ENCODE data around the gene NBR1.
"Not testable (repeated sequence)": the region's sequence is repeated elsewhere in the genome, so short reads cannot be mapped to it uniquely, and the experiment has no call there.

The NBR1 gene

DNA sequence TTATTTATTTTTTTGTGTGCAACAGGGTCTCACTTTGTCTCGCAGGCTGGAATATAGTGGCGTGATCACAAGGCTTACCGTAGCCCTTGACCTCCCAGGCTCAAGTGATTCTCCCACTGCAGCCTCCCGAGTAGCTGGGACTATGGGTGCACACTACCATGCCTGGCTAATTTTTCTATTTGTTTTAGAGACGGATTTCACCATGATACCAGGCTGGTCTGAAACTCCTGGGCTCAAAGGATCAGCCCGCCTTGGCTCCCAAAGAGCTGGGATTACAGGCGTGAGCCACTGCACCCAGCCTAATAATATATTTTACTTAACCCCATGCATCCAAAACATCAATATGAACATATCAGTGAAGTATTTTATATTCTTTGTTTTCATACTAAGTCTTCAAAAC is 55.4 kb downstream of the NBR1 start:
- TF ChIP-seq, protein P1, sequence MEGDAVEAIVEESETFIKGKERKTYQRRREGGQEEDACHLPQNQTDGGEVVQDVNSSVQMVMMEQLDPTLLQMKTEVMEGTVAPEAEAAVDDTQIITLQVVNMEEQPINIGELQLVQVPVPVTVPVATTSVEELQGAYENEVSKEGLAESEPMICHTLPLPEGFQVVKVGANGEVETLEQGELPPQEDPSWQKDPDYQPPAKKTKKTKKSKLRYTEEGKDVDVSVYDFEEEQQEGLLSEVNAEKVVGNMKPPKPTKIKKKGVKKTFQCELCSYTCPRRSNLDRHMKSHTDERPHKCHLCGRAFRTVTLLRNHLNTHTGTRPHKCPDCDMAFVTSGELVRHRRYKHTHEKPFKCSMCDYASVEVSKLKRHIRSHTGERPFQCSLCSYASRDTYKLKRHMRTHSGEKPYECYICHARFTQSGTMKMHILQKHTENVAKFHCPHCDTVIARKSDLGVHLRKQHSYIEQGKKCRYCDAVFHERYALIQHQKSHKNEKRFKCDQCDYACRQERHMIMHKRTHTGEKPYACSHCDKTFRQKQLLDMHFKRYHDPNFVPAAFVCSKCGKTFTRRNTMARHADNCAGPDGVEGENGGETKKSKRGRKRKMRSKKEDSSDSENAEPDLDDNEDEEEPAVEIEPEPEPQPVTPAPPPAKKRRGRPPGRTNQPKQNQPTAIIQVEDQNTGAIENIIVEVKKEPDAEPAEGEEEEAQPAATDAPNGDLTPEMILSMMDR (conservative IDR thresholded peaks at IDR 0.05; ENCODE audit: low read depth): no peak
- POLR2A ChIA-PET (ENCODE audit: low non-redundant PET): no interaction called here

DNA sequence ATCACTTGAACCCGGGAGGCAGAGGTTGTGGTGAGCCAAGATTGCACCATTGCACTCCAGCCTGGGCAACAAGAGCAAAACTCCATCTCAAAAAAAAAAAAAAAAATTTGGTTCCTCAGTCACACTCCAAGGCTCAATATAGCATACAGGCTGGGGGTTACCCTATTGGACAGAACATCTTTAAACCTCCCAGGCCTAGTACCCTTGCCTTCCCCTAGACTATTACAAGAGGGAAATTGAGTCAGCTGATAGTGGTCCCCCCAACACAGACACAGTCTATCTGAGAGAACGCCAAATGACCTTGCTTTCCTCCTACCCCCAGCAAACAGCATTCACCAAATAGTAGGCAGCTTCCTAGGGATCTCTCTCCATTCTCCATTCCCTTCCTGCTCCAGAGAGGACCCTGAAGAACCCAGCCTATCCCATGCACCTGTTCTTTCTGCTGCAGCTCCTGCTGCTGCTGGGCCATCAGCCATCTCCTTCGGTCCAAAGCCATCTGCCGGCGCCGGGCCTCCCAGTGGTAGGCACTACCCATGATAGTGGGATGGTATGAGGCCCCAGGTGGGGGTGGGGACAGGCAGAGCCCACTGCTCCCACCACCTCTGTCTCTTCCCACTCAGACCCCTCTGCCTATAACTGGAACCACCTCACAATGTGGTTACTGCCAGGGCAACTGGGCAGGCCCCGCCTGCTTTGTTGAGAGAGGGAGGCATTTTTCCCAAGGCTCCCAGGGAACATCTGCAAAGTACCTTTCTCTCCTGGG is 57.2 kb downstream of the NBR1 start, which contains the start of gene CCDC200:
Gene CCDC200 (minus strand): TSS at position 604 of the 763 bp plus-strand sequence. CDS start 69 bp downstream, at position 535.
- CTCF ChIA-PET; H3K27ac ChIP-seq; DNase-seq (ENCODE audit: low spot score); POLR2A ChIA-PET (ENCODE audit: low non-redundant PET): not testable (repeated sequence)

More for the DNA sequence above, 55.4 kb downstream of the NBR1 start:
- H3K27ac ChIP-seq: no peak overlapping the region
- CTCF ChIA-PET: interaction anchor here (0.6 kb wide), 1 partner anchor 108 kb away, joined by 3 read pairs; no protein-coding TSS in a partner anchor
- no peak for DNase-seq (ENCODE audit: low spot score)

DNA sequence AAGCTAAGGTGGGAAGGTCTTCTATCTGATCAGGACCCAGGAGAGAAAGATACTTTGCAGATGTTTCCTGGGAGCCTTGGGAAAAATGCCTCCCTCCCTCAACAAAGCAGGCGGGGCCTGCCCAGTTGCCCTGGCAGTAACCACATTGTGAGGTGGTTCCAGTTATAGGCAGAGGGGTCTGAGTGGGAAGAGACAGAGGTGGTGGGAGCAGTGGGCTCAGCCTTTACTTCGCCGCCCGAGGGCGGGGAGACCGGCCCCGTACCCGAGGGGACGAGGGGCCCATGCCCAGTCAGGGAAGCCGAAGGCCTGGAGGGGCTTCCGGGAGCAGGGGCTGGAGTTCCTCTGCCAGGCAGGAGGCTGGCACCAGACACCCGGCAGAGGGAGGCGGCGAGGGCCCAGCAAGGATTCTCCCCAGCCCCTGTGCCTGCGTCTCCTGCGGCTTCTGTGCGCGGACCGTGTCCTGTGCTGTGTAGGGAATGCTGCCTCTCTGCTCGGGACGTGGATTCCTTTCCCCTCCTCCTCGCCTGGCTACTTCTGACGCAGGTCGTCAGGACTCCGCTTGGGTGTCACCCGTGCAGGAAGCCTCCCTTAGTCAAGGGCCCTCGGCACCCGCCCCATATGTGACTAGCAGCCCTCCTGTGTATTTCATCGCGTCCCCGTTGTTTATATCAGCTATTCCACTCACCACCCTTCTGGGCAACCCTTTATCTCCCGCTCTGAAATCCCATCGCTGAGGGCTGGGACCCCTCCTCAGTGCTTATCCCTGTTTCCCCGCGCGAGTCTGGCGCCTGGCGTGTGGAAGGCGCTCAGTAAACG is 60.4 kb downstream of the NBR1 start:
- peak overlapping the region; percentile 19 for H3K27ac ChIP-seq
- POLR2A ChIA-PET (ENCODE audit: low non-redundant PET); CTCF ChIA-PET; DNase-seq (ENCODE audit: low spot score): not testable (repeated sequence)

DNA sequence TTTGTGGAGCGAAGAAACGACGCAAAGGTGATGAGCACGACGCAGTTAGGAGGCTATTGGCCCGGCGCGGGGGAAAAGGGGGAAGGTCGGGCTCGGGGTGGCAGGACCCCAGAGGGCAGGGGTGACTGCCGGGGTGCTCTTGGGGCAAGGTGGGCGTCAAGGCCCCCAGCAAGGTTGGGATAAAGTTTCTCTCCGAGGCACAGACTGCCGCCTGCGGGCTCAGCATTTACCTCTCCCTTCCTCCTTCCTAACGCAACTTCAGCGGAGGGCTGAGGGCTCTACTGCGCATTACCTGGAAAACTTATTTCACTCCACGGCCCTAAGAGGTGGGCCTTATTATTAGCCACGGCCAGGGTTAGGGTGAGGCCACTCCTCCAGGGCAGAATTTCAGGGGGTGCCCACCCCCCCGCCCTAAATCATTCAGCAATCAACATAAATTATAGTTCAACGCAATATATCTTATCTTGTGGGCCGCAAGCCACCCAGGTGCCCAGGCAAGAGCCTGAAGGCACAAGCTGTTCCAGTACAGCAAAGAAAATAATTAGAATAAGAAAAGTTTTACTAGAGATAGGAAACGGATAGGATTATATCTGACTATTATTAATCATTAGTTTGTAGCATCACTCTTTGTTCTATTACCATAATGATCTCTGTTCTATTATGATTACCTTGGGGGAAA is 61.1 kb downstream of the NBR1 start:
- POLR2A ChIA-PET (ENCODE audit: low non-redundant PET); DNase-seq (ENCODE audit: low spot score): not testable (repeated sequence)
- peak overlapping the region; percentile 32; the same call in 1 of the 2 replicates for H3K27ac ChIP-seq

DNA sequence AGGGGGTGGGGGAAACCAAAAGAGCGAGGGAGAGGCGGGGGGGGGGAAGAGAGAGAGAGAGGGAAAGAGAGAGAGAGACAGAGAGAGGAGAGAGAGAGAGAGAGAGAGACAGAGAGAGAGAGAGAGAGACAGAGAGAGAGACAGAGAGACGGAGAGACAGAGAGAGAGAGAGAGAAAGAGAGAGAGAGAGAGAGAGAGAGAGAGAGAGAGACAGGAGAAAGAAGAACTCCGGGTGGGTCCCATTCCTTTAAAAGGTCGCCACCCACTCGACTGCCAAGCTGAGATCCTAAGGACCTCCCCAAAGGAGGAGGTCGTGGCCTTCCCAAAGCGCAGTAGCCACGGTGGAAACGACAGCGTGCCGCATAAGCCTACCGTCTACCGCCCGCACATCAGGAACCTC is 62.2 kb downstream of the NBR1 start:
- POLR2A ChIA-PET (ENCODE audit: low non-redundant PET); DNase-seq (ENCODE audit: low spot score); H3K27ac ChIP-seq; CTCF ChIA-PET: not testable (repeated sequence)

More for the DNA sequence above, 61.1 kb downstream of the NBR1 start:
- CTCF ChIA-PET: not testable (repeated sequence)

DNA sequence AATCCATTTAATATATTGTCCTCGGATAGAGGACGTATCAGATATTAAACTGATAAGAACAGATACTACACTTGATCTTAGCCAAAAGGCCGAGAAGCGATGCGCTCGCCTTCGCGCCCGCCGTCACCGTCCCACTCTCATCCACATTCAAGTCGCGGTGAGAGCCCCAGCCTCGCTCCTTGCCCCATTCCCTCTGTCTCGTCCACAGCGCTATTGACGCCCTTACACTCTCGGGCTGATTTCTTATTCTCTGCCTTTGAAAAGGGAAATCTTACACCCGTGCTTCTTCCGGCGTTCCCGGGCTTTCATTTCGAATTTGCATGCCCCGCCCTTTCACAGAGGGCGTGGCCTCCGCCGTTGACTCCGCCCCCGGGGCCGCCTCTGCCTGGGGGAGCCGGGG is 62.9 kb downstream of the NBR1 start, which contains the start of gene RNU2-1:
Gene RNU2-1 (minus strand): TSS at position 101 of the 400 bp plus-strand sequence.
- CTCF ChIA-PET; POLR2A ChIA-PET (ENCODE audit: low non-redundant PET); DNase-seq (ENCODE audit: low spot score): not testable (repeated sequence)

DNA sequence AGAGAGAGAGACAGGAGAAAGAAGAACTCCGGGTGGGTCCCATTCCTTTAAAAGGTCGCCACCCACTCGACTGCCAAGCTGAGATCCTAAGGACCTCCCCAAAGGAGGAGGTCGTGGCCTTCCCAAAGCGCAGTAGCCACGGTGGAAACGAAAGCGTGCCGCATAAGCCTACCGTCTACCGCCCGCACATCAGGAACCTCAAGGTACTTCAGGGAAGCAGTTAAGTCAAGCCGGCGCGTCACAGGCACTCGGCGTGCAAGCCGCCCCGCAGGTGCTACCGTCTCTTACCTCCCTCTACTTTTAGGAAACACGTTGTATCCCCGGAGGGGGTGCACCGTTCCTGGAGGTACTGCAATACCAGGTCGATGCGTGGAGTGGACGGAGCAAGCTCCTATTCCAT is 68.6 kb downstream of the NBR1 start:
- DNase-seq (ENCODE audit: low spot score); H3K27ac ChIP-seq; CTCF ChIA-PET; POLR2A ChIA-PET (ENCODE audit: low non-redundant PET): not testable (repeated sequence)

More for the DNA sequence above, 62.9 kb downstream of the NBR1 start, which contains the start of gene RNU2-1:
- not testable (repeated sequence) for H3K27ac ChIP-seq

DNA sequence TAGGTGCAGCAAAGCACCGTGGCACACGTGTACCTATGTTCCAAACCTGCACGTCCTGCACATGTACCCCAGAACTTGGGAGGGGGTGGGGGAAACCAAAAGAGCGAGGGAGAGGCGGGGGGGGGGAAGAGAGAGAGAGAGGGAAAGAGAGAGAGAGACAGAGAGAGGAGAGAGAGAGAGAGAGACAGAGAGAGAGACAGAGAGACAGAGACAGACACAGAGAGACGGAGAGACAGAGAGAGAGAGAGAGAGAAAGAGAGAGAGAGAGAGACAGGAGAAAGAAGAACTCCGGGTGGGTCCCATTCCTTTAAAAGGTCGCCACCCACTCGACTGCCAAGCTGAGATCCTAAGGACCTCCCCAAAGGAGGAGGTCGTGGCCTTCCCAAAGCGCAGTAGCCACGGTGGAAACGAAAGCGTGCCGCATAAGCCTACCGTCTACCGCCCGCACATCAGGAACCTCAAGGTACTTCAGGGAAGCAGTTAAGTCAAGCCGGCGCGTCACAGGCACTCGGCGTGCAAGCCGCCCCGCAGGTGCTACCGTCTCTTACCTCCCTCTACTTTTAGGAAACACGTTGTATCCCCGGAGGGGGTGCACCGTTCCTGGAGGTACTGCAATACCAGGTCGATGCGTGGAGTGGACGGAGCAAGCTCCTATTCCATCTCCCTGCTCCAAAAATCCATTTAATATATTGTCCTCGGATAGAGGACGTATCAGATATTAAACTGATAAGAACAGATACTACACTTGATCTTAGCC is 69.8 kb downstream of the NBR1 start:
- DNase-seq (ENCODE audit: low spot score); H3K27ac ChIP-seq; CTCF ChIA-PET; POLR2A ChIA-PET (ENCODE audit: low non-redundant PET): not testable (repeated sequence)

DNA sequence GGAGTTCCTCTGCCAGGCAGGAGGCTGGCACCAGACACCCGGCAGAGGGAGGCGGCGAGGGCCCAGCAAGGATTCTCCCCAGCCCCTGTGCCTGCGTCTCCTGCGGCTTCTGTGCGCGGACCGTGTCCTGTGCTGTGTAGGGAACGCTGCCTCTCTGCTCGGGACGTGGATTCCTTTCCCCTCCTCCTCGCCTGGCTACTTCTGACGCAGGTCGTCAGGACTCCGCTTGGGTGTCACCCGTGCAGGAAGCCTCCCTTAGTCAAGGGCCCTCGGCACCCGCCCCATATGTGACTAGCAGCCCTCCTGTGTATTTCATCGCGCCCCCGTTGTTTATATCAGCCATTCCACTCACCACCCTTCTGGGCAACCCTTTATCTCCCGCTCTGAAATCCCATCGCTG is 75.4 kb downstream of the NBR1 start:
- DNase-seq (ENCODE audit: low spot score); CTCF ChIA-PET; POLR2A ChIA-PET (ENCODE audit: low non-redundant PET); H3K27ac ChIP-seq: not testable (repeated sequence)
